ENCODE measurements around the gene OR10K2.
"Not testable (repeated sequence)": the region's sequence is repeated elsewhere in the genome, so short reads cannot be mapped to it uniquely, and the experiment has no call there.

The OR10K2 gene, protein sequence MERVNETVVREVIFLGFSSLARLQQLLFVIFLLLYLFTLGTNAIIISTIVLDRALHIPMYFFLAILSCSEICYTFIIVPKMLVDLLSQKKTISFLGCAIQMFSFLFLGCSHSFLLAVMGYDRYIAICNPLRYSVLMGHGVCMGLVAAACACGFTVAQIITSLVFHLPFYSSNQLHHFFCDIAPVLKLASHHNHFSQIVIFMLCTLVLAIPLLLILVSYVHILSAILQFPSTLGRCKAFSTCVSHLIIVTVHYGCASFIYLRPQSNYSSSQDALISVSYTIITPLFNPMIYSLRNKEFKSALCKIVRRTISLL

DNA sequence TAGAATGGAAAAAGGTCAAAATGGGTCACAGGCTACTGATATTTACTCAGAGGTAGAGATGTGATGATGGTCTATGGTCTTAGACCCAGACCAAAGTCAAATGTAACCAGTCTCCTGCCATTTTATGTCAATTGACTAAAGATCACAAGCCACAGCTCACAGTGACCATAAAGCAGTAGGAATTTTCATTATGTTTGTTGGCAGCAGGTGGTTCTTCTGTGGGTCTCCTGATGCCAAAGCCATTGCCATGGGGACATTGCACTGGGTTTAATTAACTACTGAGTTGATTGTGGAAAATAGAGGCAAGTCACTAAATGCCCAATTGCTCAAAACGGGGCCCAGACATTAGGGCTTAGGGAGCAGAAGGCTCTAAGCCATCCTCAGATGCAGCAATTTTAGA is at the start of gene OR10K2:
OR10K2 (minus strand) TSS at position 101 of the 400 bp plus-strand sequence. CDS start 5,371 bp downstream, outside the sequence.
- DNase-seq (ENCODE audit: low read depth in 2 of 2) = no peak

DNA sequence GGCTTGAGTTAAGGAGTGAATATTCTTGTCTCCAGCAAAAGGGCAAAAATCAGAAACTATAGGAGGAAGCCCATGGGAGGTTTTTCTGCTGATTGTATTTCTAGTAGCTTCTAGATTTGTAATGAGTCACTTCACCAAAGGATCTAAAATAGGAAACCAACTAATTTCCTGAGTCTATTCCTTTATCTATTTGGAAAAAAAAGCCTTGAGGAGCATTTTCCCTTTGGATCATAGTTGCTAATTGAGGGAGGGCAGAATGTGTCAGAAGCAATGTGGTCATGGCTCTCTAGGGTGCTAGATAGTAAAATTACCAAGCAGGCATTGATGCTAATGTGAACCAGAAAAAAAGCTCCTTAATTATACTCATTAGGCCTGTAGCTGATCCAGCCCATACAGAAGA is 45.9 kb upstream of the OR10K2 start, which contains the start of gene OR10R2:
OR10R2 (plus strand) TSS at position 301 of the 400 bp plus-strand sequence. CDS start 106 bp downstream, outside the sequence.
- DNase-seq (ENCODE audit: low read depth in 2 of 2) = no peak

DNA sequence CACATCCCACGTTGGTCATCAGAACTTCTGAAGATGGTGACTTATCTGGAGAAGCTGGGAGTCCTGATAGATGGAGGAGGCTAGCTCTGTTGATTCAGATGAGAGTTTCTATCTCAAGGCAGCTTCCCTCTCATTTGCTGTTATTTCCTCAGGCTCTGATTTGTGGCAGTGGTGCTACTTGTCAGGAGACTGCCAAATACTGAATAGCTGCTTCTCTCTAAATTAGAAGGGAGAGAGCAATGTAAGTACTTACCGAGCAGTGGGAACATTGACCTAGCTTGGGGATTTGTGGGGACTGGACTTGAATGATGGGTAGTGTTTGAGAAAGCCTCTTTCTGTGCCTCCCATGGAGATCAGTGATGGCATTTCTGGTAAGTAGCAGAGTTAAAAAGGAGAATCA is 35.5 kb upstream of the OR10K2 start, which contains the start of gene OR10K1:
OR10K1 (plus strand) TSS at position 301 of the 400 bp plus-strand sequence. CDS start 3,728 bp downstream, outside the sequence.
- no peak for DNase-seq (ENCODE audit: low read depth in 2 of 2)

DNA sequence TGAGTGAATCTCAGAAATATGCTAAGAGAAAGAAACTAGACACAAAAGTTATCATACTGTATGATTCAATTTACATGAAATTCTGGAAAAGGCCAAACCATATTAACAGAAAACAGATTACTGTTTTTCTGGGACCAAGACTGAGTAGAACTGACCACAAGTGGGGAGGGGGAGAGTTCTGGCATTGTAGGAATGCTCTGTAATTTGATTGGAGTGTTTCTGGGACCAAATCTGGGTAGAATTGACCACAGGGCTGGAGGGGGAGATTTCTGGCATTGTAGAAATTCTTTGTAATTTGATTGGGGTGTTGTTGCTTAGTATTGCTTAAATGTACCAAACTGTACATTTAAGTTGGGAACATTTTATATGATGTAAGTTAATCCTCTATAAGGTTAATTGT is 32.2 kb upstream of the OR10K2 start:
- DNase-seq (ENCODE audit: low read depth in 2 of 2) = no peak

DNA sequence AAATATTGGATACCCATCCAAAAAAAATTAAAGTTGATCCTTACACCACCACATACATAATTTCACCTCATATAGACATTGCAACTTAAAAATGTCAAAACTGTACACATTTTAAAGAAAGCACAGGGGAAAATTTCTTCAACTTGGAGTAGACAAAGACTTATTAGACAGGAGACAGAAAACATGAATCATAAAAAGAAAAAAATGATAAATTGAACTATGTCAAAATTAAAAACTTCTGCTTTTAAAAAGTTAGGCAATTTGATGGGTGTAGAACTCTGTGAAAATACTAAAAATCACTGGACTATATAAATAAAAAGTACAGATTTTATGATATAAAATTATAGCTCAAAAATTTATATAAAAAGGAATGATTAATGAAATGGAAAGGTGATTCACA is 31.2 kb upstream of the OR10K2 start:
- DNase-seq (ENCODE audit: low read depth in 2 of 2) = no peak

DNA sequence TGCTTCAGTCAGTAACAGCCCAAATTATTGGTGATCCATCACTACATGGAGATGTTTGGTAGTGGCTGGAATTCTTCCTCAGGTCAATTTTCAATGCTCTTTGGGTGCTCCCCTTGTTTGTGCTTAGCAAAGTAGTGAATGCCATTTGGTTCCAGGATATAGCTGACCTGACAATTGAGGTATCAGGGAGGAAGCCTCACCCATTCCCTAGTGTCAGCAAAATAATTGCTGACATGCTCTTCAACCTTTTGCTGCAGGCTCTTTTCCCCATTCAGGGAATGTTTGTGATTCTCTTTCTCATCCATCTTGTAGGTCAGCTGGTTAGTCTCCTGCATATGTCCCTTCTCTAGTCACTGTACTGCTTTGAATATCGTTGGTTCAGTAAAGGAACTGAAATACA is 28.5 kb upstream of the OR10K2 start:
- no peak for DNase-seq (ENCODE audit: low read depth in 2 of 2)

DNA sequence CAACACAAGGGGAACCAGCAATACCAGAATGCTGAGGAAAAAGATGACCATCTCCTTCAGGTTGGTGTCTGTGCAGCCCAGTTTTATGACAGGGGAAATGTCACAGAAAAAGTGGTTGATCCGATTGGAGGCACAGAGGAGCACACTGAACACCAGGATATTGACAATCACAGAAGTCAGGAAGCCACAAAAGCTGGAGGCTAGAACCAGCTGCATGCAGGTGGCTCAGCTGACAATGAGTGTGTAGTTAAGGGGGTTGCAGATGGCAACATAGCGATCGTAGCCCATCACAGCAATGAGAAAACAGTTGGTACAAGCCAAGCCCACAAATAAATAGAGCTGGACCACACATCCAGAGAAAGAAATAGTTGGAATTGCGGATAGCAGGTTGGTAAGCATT is 19.3 kb upstream of the OR10K2 start:
- DNase-seq (ENCODE audit: low read depth in 2 of 2) = no peak

DNA sequence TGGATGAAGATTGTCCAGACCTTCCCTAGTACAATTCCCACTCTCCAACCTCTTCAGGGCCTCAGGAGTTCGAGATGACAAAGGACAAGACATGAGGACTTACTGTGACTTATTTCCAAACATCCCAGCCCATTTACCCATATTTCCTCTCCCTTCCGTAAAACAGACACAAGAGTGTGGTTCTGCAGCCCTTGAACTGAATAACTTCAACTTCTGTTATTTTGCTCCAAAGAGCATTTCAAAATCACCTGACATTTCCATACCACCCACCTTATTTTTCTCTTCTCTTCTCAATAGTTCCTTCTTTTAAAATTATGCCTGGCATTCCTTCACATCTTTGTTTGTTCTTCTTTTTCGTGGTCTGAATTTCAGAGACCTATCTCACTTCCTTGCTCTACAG is 8.7 kb upstream of the OR10K2 start:
- DNase-seq (ENCODE audit: low read depth in 2 of 2) = no peak

DNA sequence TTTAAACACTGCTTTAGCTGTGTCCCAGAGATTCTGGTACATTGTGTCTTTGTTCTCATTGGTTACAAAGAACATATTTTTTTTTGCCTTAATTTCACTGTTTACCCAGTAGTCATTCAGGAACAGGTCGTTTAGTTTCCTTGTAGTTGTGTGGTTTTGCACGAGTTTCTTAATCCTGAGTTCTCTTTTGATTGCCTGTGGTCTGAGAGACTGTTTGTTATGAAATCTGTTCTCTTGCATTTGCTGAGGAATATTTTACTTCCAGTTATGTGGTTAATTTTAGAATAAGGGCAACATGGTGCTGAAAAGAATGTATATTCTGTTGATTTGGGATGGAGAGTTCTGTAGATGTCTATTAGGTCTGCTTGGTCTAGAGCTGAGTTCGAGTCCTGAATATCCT is 4.1 kb upstream of the OR10K2 start:
- DNase-seq (ENCODE audit: low read depth in 2 of 2) = not testable (repeated sequence)

DNA sequence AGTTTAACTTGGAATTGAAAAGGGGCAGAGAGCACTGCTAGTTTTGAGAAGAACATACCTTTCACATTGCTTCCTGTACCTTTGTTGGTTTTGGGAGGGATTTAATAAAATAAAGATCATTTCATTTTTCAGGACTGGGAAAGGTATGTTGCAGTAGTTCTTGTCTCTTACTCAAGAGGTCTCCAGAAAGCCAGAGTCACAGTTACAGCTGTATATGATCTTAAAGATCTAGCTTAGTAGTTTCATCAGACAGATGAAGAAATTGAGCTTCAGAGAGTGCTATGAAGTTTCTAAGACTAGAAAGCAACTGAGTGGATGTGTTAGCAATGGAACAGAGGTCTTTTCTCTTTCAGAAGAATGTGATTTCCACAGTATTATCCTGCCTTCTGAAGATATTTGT is 1.0 kb downstream of the OR10K2 start:
- DNase-seq (ENCODE audit: low read depth in 2 of 2) = no peak

DNA sequence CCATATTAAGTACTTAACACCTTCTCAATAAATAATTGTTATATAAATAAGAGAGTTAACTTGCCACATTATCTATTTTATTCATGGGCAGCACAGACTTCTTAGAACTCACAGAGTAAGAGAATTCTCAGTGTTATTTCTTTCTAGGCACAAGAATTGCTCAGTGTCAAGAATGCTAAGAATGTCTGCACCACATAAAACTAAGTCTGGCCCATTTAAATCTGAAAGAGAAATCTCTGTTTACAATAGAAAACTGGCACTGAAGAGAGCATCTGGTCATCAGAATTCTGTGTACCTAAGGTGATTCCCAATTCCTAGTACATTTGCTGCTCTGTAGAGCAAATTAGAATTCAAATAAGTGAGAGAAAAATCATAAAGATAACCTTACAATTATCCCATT is 3.8 kb downstream of the OR10K2 start:
- DNase-seq (ENCODE audit: low read depth in 2 of 2) = no peak

DNA sequence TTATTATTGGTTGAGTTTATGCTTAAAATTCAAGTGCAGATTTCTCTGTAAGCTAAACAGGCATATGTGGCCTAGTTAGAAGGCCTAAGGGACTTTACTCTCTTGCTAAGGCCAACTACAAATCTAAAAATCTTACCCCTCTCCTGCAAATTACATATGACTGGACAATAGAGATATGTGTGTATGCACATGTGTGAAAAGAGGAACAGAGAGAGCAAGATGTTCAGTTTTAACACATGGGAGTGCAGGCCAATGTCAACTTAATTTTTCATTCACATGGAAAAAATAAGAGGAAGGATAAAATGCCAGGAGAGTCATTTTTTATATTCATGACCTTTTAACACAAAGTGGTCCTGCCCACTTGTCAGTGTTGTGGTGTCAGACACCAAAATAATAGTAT is 8.5 kb downstream of the OR10K2 start:
- DNase-seq (ENCODE audit: low read depth in 2 of 2) = no peak

DNA sequence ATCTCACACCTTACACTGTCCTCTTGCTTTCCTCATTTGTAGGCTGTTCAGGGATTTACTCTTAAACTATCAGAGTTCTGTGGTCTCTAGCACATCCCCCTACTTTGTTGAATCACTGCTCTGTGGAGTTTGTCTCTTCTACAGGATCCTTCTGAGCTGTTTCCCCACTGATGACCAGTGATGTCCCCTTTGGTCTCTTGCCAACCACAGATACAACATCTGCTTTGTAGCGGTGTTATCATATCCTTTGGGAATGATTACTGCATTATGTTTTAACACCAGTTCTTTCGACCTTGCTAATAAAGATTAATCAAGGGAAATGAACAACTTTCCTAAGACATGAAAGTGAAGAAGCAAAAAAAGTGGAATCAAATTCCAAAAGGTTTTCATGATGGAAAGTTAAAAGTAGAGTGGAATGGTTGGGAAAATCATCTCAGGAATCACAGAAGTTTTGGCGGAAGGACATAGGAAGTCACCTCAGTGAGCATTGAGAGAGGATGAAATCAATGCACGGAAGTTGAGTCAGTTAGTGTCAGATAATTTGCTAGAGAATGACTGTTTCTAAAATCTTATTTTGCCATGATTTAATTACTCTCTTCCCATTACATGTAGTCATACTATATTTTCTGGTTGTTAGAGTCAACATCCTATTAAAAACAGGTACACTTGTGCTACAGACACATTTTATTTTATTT is 11.2 kb downstream of the OR10K2 start:
- DNase-seq (ENCODE audit: low read depth in 2 of 2) = no peak

DNA sequence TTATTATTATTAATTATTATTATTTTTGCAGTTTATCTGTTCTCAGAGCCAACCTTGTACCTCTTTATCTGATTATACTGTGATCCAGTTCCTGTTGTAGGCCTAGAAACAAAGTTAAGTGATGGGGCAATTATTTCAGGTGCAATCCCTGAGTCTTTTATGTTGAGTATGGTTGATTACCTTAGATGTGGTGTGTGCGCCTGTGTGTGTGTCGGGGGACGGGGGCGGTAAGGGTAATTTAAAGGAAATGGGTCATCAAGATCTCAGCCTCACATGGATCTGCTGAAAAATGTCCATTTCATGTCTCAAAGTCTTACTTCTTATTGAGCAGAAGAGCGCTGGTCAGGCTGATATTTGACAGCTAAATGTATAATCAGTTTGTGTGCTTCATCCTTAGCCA is 18.9 kb downstream of the OR10K2 start:
- DNase-seq (ENCODE audit: low read depth in 2 of 2) = no peak

DNA sequence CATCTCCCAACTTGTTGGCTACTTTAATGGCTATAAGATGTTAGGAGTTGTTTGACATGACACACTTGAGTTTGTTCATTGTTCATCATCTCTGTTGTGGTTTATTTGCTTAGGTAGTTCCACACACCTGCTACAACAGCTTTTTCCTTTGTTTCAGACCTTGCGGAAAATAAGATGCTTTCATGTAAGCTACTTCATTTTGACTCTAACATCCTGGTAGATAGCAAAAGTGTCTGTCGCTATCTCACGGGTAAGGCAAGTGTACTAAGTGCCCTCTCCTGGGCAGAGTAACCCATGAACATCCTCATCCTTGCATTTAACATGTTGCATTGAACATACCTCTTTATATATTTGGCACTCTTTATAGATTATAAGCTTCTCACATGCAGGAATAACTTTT is 25.2 kb downstream of the OR10K2 start:
- DNase-seq (ENCODE audit: low read depth in 2 of 2) = no peak

DNA sequence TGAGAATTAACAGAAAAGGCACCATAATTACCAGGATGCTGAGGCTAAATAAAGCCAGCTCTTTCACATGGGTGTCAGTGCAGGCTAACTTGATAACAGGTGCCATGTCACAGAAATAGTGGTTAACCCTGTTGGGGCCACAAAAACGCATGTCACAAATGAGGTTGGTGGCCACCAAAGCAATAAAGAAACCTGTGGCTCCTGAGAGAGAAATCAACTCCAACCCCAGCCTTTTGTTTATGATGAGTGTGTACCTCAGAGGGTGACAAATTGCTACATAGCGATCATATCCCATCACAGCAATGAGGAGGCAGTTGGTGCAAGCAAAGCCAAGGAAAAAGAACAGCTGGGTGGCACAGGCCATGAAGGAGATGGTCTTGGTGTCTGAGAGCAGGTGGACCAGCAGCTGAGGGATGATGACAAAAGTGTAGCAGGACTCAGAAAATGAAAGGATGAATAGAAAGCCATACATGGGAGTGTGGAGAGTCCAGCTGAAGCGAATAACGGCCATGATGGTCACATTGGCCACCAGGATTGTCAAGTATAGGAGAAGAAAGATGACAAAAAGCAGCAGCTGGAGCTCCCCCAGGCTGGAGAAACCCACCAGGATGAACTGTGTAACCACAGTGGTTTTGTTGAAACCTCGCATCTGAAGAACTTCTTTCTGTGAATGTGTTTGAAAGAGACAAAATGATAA is 27.1 kb downstream of the OR10K2 start, which contains the start of gene OR10T2:
OR10T2 (minus strand) TSS at position 649 of the 697 bp plus-strand sequence; CDS start at position 649, 0 bp downstream.
- no peak for DNase-seq (ENCODE audit: low read depth in 2 of 2)

DNA sequence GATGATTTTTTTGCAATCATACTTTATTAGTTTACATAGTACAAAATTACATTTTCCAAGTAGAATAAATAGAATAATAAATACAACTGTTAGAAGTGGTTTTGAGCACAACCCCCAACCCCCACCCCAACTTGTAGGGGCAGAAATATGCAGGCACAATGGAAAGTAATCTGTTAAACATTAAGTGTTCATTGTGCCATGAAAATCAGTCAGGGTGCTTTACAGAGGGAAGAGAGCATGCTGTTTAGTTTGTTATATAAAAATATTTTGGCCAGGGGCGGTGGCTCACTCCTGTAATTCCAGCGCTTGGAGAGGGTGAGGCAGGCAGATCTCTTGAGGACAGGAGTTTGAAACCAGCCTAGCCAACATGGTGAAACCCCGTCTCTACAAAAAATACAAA is 29.4 kb downstream of the OR10K2 start:
- no peak for DNase-seq (ENCODE audit: low read depth in 2 of 2)

DNA sequence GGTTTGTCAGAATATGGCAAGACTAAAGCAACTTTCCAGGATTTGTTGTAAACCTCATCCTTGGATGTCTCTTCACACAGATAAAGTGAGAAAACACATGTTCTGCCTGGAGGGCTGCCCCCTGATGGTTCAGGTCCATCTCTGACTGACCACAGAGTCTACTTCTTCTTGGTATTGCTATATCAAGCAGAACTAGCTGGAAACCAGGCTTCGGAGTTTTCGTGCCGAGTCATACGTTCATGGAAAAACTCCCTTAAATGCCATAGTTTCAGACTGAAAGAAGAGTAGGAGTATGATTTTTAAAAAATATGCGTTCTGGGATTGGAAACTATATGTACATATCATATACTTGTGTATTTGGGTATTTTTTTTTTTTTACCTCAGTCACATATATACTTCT is 32.6 kb downstream of the OR10K2 start:
- no peak for DNase-seq (ENCODE audit: low read depth in 2 of 2)

DNA sequence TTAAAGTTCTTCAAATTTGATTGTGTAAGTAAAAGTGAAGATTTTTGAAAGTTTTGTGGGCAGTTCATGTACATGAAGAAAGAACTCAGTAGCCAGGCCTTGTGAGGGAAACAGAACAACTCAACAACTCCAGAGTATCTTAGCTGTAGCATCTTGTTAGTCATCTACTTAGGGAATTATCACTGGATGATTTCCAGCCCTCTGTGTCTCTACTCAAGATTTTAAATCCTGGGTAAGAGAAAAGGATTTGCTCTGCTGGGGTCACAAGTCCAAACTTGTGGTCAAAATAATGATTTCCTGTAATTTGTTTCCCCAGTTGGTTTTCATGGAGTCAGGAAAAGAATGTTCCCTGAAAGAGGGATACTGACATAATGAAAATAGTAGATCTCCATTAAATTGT is 34.9 kb downstream of the OR10K2 start:
- no peak for DNase-seq (ENCODE audit: low read depth in 2 of 2)

DNA sequence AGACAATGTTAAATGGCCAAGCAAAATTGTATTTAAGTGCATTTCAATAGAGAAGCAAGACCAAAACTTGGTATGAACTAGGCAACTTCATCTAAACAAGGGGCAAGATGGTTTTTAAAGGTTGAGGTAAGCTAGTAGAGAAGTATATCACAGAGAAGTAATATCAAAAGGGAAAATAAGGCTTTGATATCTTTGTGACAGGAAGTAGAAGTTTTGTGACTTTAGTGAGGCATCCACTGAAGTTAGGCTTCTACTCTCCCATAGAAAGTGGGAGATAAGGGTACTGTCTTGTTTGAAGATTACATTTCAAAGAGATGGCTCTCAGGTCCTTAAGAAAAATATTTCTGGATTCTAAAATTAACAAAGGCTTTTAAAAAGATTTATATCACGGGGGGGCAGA is 35.7 kb downstream of the OR10K2 start:
- DNase-seq (ENCODE audit: low read depth in 2 of 2) = no peak

DNA sequence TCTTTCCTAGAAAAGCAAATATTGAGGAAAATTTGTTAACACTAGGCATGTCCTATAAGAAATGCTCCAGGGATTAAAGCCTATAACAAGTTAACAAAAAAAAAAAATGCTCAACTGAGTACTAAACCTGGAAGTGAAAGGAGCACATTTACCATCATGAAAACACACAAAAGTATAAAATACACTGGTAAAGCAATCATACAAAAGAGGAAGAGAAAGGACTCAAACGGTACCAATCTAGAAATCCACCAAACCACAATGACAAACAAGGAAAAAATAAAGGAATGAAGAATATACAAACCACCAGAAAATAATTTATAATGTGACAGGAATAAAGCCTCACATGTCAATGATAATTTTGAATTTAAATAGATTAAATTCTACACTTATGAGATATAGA is 51.2 kb downstream of the OR10K2 start:
- DNase-seq (ENCODE audit: low read depth in 2 of 2) = no peak

DNA sequence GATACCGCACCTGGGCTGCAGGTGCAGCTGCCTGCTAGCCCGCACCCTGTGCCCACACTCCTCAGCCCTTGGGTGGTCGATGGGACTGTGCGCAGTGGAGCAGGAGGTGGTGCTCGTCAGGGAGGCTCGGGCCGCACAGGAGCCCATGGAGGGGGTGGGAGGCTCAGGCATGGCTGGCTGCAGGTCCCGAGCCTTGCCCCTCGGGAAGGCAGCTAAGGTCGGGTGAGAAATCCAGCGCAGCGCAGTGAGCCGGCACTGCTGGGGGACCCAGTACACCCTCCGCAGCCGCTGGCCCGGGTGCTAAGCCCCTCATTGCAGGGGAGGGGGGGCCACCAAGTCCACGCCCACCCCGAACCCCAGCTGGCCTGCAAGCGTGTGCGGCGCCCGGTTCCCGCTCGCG is 51.9 kb downstream of the OR10K2 start:
- DNase-seq (ENCODE audit: low read depth in 2 of 2) = not testable (repeated sequence)
